ENCODE measurements around the gene FAM117A.
"Not testable (repeated sequence)": the region's sequence is repeated elsewhere in the genome, so short reads cannot be mapped to it uniquely, and the experiment has no call there.

FAM117A gene

DNA sequence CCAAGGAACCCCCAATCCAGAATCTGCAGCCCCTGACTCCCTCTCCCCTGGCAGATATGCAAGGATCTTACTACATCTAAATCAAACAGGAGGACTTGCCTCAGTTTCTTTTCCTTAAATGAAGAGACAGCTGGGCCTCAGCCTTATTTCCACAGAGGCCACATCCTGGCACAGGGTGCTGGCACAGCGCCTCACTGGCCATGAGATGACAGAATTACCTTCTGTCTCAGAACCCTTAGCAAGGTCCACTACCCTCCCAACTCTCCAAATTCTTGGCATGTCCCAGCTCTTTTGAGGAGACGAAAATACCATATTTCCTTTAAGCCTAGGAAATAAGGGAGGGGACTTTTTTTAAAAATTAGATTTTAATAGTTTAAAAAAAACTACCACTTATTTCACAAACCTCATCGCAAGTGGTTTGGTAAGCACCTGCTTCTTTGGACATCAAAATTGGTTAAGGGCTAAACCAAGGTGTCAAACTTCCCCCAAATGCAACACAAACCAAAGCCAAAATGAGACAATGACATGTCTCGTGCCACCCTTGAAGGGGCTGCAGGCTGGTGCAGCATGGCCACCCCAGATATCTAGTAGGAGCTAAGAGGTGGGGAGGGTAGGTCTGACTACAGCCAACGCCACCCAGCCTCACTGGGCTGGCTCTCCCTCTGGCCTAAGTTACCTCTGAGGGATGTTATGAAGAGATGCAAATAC lies 25.3 kb downstream of the FAM117A start:
- Histone ChIP-seq H3K9me3 (ENCODE audit: control insufficient read depth, insufficient read depth, low read depth, low read length) (no peaks in the 10 kb centered on the region), H3K36me3 (ENCODE audit: control insufficient read depth, insufficient read depth, low read length) (no peaks in the 10 kb centered on the region), H3K9ac (ENCODE audit: low read length) (no peak overlapping the region), H3K4me1 (ENCODE audit: control insufficient read depth, insufficient read depth, low read length) (no peaks in the 10 kb centered on the region), H3K27me3 (ENCODE audit: control insufficient read depth, insufficient read depth, low read length) (no peaks in the 10 kb centered on the region), H3K4me3 (ENCODE audit: low read depth, low read length) (no peak overlapping the region), H3K27ac (ENCODE audit: low read depth, low read length) (no peak overlapping the region)

DNA sequence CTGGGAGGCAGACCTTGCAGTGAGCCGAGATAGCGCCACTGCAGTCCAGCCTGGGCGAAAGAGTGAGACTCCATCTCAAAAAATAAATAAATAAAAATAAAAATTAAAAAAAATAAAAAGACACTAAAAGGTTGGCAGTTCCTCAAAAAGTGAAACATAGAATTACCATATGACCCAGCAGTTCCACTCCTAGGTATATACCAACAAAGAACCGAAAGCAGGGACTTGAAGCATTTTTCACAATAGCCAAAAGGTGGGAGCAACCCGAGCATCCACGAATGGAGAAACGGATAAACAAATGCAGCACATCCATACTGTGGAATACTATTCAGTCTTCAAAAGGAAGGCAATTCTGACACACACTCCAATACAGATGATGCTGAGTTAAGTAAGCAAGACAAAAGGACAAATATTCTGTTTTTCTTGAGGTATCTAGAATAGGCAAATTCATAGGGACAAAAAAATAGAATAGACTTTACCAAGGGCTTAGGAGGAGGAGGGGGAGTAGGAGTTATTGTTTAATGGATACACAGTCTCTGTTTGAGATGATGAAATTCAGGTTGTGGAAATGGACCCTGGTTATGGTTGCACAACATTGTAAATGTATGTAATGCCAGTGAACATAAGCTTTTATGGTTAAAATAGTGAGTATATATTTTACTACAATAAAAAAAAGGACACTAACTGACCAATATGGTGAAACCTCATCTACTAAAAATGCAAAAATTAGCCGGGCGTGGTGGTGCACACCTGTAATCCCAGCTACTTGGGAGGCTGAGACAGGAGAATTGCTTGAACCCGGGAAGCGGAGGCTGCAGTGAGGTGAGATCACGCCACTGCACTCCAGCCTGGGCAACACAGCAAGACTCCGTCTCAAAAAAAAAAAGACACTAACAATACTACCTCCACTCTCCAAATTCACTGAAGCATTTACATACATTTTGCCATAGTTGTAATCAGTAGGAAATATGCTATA lies 29.1 kb downstream of the FAM117A start:
- Histone ChIP-seq H3K9me3 (ENCODE audit: control insufficient read depth, insufficient read depth, low read depth, low read length) (no peaks in the 10 kb centered on the region), H3K4me1 (ENCODE audit: control insufficient read depth, insufficient read depth, low read length) (no peaks in the 10 kb centered on the region), H3K36me3 (ENCODE audit: control insufficient read depth, insufficient read depth, low read length) (peaks cover 6% of the 10 kb centered on the region), H3K9ac (ENCODE audit: low read length) (no peak overlapping the region), H3K4me3 (ENCODE audit: low read depth, low read length) (no peak overlapping the region), H3K27me3 (ENCODE audit: control insufficient read depth, insufficient read depth, low read length) (no peaks in the 10 kb centered on the region), H3K27ac (ENCODE audit: low read depth, low read length) (no peak overlapping the region)

DNA sequence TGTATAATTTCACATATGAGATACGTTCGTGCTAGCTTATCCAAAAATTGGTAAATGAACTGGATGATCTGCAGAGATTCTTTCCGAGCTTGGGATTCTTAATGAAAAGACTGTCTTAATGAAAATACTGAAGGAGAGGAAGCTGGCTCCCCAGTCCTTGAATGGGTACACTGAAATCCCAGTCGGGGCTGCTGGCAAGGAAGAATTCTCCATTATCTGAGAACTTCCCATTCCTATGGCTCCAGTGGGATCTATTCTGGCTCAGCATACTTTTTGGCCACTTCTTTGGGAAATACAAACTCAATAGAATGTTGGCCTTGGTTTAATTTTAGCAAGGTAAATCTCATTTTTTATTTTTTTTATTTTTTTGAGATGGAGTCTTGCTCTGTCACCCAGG lies 32.5 kb downstream of the FAM117A start:
- Histone ChIP-seq H3K9me3 (ENCODE audit: control insufficient read depth, insufficient read depth, low read depth, low read length) (no peaks in the 10 kb centered on the region), H3K4me1 (ENCODE audit: control insufficient read depth, insufficient read depth, low read length) (no peaks in the 10 kb centered on the region), H3K27me3 (ENCODE audit: control insufficient read depth, insufficient read depth, low read length) (no peaks in the 10 kb centered on the region), H3K9ac (ENCODE audit: low read length) (no peak overlapping the region), H3K36me3 (ENCODE audit: control insufficient read depth, insufficient read depth, low read length) (peaks cover 9% of the 10 kb centered on the region), H3K27ac (ENCODE audit: low read depth, low read length) (no peak overlapping the region), H3K4me3 (ENCODE audit: low read depth, low read length) (no peak overlapping the region)

DNA sequence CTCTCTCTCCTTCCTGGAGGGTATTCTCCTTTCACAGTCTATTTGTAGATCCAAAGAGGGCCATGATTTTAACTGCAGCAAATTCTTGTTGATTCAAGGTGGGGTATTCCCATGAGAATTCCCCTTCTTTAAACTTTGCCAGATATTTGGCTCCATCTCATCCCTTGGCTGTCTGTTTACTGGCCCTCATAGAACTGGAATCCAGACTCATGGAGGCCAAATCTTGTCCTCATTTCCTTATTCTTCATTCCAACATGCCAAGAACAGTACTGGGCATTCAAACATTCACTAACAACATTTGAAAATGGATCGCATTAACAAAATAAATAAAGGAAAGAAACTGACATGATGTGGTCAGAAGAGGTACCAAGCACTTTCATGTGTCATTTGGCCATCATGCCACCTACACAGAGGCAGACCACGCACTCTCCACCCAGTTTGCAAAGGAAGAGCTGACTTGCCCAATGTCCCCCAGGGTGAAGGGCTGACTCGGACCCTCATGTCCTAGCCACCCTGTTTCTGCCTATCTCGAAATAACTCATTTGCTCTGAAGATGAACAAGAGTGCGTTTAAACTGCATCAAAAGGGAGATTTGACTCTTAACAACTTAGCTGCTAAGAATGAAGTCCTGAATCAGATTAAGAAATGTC lies 33.0 kb downstream of the FAM117A start:
- H3K27ac ChIP-seq (ENCODE audit: low read depth, low read length), result no peak overlapping the region
- no peaks in the 10 kb centered on the region for H3K4me1 ChIP-seq (ENCODE audit: control insufficient read depth, insufficient read depth, low read length)
- H3K36me3 ChIP-seq (ENCODE audit: control insufficient read depth, insufficient read depth, low read length), result peaks cover 12% of the 10 kb centered on the region
- H3K9ac ChIP-seq (ENCODE audit: low read length), result no peak overlapping the region
- no peak overlapping the region for H3K4me3 ChIP-seq (ENCODE audit: low read depth, low read length)
- no peaks in the 10 kb centered on the region for H3K9me3 ChIP-seq (ENCODE audit: control insufficient read depth, insufficient read depth, low read depth, low read length)
- H3K27me3 ChIP-seq (ENCODE audit: control insufficient read depth, insufficient read depth, low read length), result no peaks in the 10 kb centered on the region

DNA sequence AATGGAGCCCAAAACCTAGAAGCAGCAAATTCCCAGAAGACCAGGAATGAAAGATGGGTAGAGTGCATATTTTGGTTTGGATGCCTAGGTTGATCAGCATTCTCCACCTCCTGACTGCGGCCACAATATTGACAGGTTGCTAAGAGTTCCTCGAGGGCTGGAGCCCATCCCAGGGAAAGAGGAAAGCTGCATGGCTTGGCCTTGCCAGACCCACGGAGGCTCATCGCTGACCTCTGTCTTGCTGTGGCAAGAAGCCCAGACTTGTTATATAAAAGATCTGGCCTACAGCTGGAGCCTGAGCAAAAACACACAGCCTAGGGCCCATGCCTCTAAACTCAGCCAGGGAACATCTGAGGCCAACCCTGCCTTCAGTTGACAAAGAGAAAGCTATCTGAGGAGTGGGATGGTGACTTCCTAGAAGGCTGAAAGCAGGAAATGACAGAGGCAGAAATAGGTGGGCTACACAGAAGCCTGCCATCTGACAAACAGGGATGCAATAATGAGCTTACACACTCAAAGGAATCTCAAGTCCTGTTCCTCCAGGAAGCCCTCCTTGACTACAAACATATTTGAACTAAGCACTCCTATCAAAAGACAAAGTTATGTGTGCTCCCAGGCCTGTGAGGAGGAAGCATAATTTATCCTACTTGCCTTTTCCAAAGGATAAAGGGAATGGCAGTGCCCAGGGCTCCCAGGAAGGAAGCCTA lies 33.7 kb downstream of the FAM117A start:
- Histone ChIP-seq H3K36me3 (ENCODE audit: control insufficient read depth, insufficient read depth, low read length) (peaks cover 18% of the 10 kb centered on the region), H3K4me1 (ENCODE audit: control insufficient read depth, insufficient read depth, low read length) (no peaks in the 10 kb centered on the region), H3K27ac (ENCODE audit: low read depth, low read length) (no peak overlapping the region)

DNA sequence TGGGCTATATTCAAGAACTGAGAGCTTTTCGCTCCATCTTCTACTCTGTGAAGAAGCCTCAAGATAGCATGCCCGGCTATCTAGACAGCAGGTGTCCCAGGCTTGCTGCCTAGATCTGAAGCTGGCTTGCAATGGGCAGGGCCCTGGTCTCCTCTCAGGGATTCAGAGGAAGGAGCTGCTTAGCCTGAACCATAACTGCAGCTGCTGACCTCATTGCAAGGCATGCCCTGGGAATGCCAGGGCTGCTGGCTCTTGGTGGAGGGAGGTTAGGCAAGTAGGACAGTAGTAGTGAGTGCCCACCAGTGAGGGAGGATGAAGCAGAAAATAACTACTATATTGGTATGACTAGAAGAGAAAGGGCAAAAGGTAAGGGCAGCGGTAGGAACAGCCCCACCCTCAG lies 34.9 kb downstream of the FAM117A start:
- Histone ChIP-seq H3K9ac (ENCODE audit: low read length) (no peak overlapping the region), H3K4me1 (ENCODE audit: control insufficient read depth, insufficient read depth, low read length) (no peaks in the 10 kb centered on the region)

More for the DNA sequence above, 33.7 kb downstream of the FAM117A start:
- no peak overlapping the region for H3K4me3 ChIP-seq (ENCODE audit: low read depth, low read length)
- no peaks in the 10 kb centered on the region for H3K9me3 ChIP-seq (ENCODE audit: control insufficient read depth, insufficient read depth, low read depth, low read length)
- H3K27me3 ChIP-seq (ENCODE audit: control insufficient read depth, insufficient read depth, low read length), result no peaks in the 10 kb centered on the region
- H3K9ac ChIP-seq (ENCODE audit: low read length), result no peak overlapping the region

DNA sequence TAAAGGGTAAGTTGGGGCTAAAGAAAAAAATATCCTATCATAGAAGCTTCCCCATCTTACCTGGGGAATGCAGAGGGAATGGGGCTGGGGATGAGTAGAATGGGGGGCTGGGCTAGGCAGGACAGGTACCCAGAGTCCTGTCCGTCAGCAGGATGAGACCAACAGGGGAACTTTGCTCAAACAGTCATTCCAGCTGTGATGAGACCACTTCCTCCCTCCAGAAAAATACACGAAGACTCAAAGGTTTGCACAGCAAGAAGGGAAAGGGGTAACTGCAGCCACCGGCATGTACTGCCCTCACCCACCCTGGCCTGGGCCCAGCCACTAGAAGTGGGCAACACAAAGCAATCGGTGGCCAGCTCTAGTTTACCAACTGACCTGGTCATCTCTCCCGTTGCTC lies 35.5 kb downstream of the FAM117A start:
- Histone ChIP-seq H3K9me3 (ENCODE audit: control insufficient read depth, insufficient read depth, low read depth, low read length) (no peaks in the 10 kb centered on the region), H3K4me1 (ENCODE audit: control insufficient read depth, insufficient read depth, low read length) (no peaks in the 10 kb centered on the region), H3K4me3 (ENCODE audit: low read depth, low read length) (no peak overlapping the region), H3K27me3 (ENCODE audit: control insufficient read depth, insufficient read depth, low read length) (no peaks in the 10 kb centered on the region), H3K36me3 (ENCODE audit: control insufficient read depth, insufficient read depth, low read length) (peaks cover 20% of the 10 kb centered on the region), H3K27ac (ENCODE audit: low read depth, low read length) (no peak overlapping the region), H3K9ac (ENCODE audit: low read length) (no peak overlapping the region)

More for the DNA sequence above, 34.9 kb downstream of the FAM117A start:
- peaks cover 20% of the 10 kb centered on the region for H3K36me3 ChIP-seq (ENCODE audit: control insufficient read depth, insufficient read depth, low read length)
- H3K27ac ChIP-seq (ENCODE audit: low read depth, low read length), result no peak overlapping the region
- H3K27me3 ChIP-seq (ENCODE audit: control insufficient read depth, insufficient read depth, low read length), result no peaks in the 10 kb centered on the region
- H3K4me3 ChIP-seq (ENCODE audit: low read depth, low read length), result no peak overlapping the region
- no peaks in the 10 kb centered on the region for H3K9me3 ChIP-seq (ENCODE audit: control insufficient read depth, insufficient read depth, low read depth, low read length)

DNA sequence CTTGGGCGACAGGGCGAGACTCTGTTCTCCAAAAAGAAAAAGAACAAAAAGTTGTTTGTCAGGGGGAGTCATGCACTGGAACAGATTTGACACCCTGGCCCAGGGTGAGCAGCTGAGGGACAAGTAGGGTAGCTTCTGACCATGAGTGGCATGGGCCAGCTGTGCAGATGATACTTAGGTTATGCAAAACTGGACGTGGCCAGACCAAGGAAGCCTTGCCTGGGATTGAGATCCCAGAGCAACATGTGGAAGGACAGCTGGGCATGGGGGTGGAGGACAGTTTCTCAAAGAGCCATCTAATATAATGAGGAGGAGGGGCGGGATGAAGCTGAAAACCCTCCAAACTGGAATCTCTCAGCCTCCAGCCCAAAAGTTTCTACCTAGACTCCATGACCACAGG lies 36.6 kb downstream of the FAM117A start:
- no peaks in the 10 kb centered on the region for H3K9me3 ChIP-seq (ENCODE audit: control insufficient read depth, insufficient read depth, low read depth, low read length)

DNA sequence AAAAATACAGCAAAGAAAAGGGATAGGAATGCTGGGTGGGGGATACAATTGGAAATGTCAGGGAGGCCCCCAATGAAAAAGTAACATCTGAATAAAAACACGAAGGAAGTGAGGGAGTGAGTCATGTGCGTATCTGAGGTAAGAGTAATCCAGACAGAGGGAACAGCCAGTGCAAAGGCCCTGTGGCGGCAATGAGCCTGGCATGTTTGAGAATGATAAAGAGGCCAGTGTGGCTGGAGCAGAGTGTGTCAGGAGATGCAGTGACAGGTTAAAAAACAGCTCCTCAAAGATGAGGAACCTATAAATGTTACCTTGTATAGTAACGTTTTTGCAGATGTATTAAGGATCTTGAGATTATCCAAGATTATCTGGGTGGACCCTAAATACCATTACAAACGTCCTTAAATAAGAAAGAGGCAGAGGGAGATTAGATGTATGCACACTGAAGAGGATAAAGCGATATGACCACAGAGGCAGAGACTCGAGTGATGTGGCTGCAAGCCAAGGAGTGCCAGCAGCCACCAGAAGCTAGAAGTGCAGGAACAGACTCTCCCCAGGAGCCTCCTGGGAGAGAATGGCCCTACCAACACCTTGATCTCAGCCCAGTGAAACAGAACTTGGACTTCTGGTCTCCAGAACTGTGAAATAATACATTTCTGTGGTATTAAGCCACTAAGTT lies 38.3 kb downstream of the FAM117A start:
- Histone ChIP-seq H3K9me3 (ENCODE audit: control insufficient read depth, insufficient read depth, low read depth, low read length) (no peaks in the 10 kb centered on the region), H3K27ac (ENCODE audit: low read depth, low read length) (no peak overlapping the region), H3K4me1 (ENCODE audit: control insufficient read depth, insufficient read depth, low read length) (no peaks in the 10 kb centered on the region), H3K4me3 (ENCODE audit: low read depth, low read length) (no peak overlapping the region), H3K36me3 (ENCODE audit: control insufficient read depth, insufficient read depth, low read length) (peaks cover 32% of the 10 kb centered on the region), H3K9ac (ENCODE audit: low read length) (no peak overlapping the region), H3K27me3 (ENCODE audit: control insufficient read depth, insufficient read depth, low read length) (no peaks in the 10 kb centered on the region)

More for the DNA sequence above, 36.6 kb downstream of the FAM117A start:
- Histone ChIP-seq H3K27me3 (ENCODE audit: control insufficient read depth, insufficient read depth, low read length) (no peaks in the 10 kb centered on the region), H3K4me3 (ENCODE audit: low read depth, low read length) (no peak overlapping the region), H3K9ac (ENCODE audit: low read length) (no peak overlapping the region), H3K4me1 (ENCODE audit: control insufficient read depth, insufficient read depth, low read length) (no peaks in the 10 kb centered on the region), H3K27ac (ENCODE audit: low read depth, low read length) (no peak overlapping the region), H3K36me3 (ENCODE audit: control insufficient read depth, insufficient read depth, low read length) (peaks cover 20% of the 10 kb centered on the region)

DNA sequence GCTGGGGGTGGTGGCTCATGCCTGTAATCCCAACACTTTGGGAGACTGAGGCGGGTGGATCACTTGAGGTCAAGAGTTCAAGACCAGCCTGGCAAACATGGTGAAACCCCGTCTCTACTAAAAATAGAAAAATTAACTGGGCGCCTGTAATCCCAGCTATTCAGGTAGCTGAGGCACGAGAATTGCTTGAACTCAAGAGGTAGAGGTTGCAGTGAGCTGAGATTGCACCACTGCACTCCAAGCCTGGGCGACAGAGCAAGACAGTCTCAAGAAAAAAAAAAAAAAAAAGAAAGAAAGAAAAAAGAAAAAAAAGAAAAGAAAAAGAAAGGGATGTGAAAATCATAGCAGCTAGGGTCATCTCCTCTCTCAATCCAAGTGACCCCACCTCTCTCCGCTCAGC lies 39.4 kb downstream of the FAM117A start:
- not testable (repeated sequence) for H3K4me3 ChIP-seq (ENCODE audit: low read depth, low read length); H3K27me3 ChIP-seq (ENCODE audit: control insufficient read depth, insufficient read depth, low read length); H3K27ac ChIP-seq (ENCODE audit: low read depth, low read length); H3K4me1 ChIP-seq (ENCODE audit: control insufficient read depth, insufficient read depth, low read length); H3K9ac ChIP-seq (ENCODE audit: low read length); H3K9me3 ChIP-seq (ENCODE audit: control insufficient read depth, insufficient read depth, low read depth, low read length)
- peaks cover 40% of the 10 kb centered on the region for H3K36me3 ChIP-seq (ENCODE audit: control insufficient read depth, insufficient read depth, low read length)
